A673 (cell line): Measurements from ENCODE around the gene MED28. TPM values are rescaled to one million over a fixed set of nuclear protein-coding genes. Genes with fewer than 3 reads are reported as not detected.

Source experiments
- BruUV-seq: library from RNA; stranded (reverse); fragments of 400-500 nt; replicated peaks from 2 replicates; lab custom pipeline; 2021; lab: Mats Ljungman, UMichigan
- CTCF ChIA-PET: fragments of 300-600 bp; sonication (Branson Sonifier 250); formaldehyde crosslinking; loops from one replicate; lab custom pipeline; 2022; ENCODE audit warnings: antibody characterized with exemption; lab: Charles Lee
- POLR2A ChIA-PET: fragments of 300-600 bp; sonication (Branson Sonifier 250); formaldehyde crosslinking; loops from one replicate; lab custom pipeline; 2022; ENCODE audit warnings: antibody characterized with exemption; ENCODE audit not compliant: low non-redundant PET; lab: Charles Lee
- DNase-seq: peaks from one replicate; pipeline ENCODE4 v3.0.0-alpha.2; 2015; ENCODE audit warnings: low spot score
- H3K27ac ChIP-seq: fragments of 200-600 bp; sonication (generic); 2 replicates; pipeline ENCODE4 v1.5.1; 2016; ENCODE audit warnings: mixed run types, low read depth, mild to moderate bottlenecking, mixed read lengths, antibody characterized with exemption, low read length; ENCODE audit not compliant: poor library complexity, severe bottlenecking
- H3K27me3 ChIP-seq: fragments of 200-600 bp; sonication (generic); replicated peaks from 2 replicates; pipeline ENCODE4 v1.6.1; 2017; ENCODE audit warnings: mixed run types, low read depth, mild to moderate bottlenecking, mixed read lengths, antibody characterized with exemption, low read length; ENCODE audit not compliant: insufficient read depth, poor library complexity
- H3K36me3 ChIP-seq: fragments of 200-600 bp; sonication (generic); 2 replicates; pipeline ENCODE4 v1.6.1; 2016; ENCODE audit warnings: mixed run types, mild to moderate bottlenecking, mixed read lengths, antibody characterized with exemption, low read length; ENCODE audit not compliant: insufficient read depth, poor library complexity, severe bottlenecking
- H3K4me1 ChIP-seq: fragments of 200-600 bp; sonication (generic); 2 replicates; pipeline ENCODE4 v1.6.1; 2017; ENCODE audit warnings: mixed run types, mild to moderate bottlenecking, mixed read lengths, antibody characterized with exemption, low read length; ENCODE audit not compliant: insufficient read depth, poor library complexity, severe bottlenecking
- H3K4me3 ChIP-seq: fragments of 200-600 bp; sonication (generic); 2 replicates; pipeline ENCODE4 v1.5.1; 2016; ENCODE audit warnings: low read depth, mixed run types, mild to moderate bottlenecking, mixed read lengths, low read length; ENCODE audit not compliant: poor library complexity, severe bottlenecking
- H3K9me3 ChIP-seq: fragments of 200-600 bp; sonication (generic); 2 replicates; pipeline ENCODE4 v1.6.1; 2016; ENCODE audit warnings: mixed run types, low read depth, mild to moderate bottlenecking, mixed read lengths, antibody characterized with exemption, low read length; ENCODE audit not compliant: poor library complexity, severe bottlenecking
- CTCF ChIP-seq: fragments of 300-800, 200-600 bp; sonication (generic); conservative IDR thresholded peaks from 2 replicates; pipeline ENCODE4 v1.5.1; 2017; ENCODE audit warnings: low read depth, mild to moderate bottlenecking, antibody characterized with exemption, low read length, moderate library complexity, mixed read lengths
- EZH2 ChIP-seq: fragments of 200-600 bp; sonication (generic); IDR thresholded peaks from 2 replicates; pipeline ENCODE4 v1.6.1; 2017; ENCODE audit warnings: borderline replicate concordance, low read depth, mild to moderate bottlenecking, mixed read lengths, antibody characterized with exemption, low read length; ENCODE audit not compliant: poor library complexity, severe bottlenecking
- intact Hi-C: fragments of 100-400 bp; cut with micrococcal nuclease; formaldehyde crosslinking; loops from one replicate; pipeline ENCODE4 v1.10.0; 2022; ENCODE audit not compliant: unreplicated experiment
- total RNA-seq: library from RNA; stranded (reverse); gene quantifications from 2 replicates; pipeline ENCODE4 v1.2.3, GENCODE V29; 2021

Gene MED28
- total RNA-seq, 1 experiment from 2014 or later, result 46.6 TPM

GRCh38 chr4:17646693-17647092, 32.3 kb downstream of the MED28 start:
- Histone ChIP-seq H3K27me3 (no peaks in the 10 kb centered on the region), H3K36me3 (no peaks in the 10 kb centered on the region), H3K4me3 (no peak overlapping the region), H3K4me1 (no peaks in the 10 kb centered on the region), H3K27ac (no peak overlapping the region), H3K9me3 (peaks cover 4% of the 10 kb centered on the region)
- intact Hi-C loops, result no loop called here
- TF ChIP-seq EZH2, result no peak
- TF ChIP-seq CTCF, result no peak
- no TSS peak for BruUV-seq
- POLR2A ChIA-PET, result no interaction called here
- CTCF ChIA-PET, result no interaction called here
- DNase-seq, result no peak

- CTCF ChIA-PET, result no interaction called here
These were observed 32.9 kb downstream of the MED28 start for GRCh38 chr4:17647176-17647806.

DNA sequence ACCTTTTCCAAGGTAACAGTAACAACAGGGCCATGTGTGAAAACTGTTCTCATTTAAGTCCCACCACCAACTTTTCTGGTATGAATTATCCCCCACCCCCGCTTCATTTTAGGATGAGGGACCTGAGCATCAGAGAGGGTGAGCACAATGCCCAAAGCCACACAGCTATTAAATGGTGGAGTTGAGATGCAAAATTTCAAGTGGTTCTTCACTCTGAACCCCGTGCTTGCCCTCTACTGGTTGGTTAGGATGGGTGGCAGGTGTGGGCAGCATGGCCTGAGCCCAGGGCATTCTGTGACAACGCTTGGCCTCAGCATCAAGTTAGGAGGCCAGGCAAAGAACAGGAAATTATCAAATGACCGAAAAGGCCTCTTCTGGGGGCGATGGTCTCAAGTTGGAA, 33.5 kb downstream of the MED28 start:
- no peaks in the 10 kb centered on the region for H3K36me3 ChIP-seq
- no peaks in the 10 kb centered on the region for H3K9me3 ChIP-seq
- H3K27me3 ChIP-seq, result no peaks in the 10 kb centered on the region
- BruUV-seq, result no TSS peak
- no peak for DNase-seq
- H3K27ac ChIP-seq, result no peak overlapping the region
- POLR2A ChIA-PET, result no interaction called here
- no peak for TF ChIP-seq CTCF
- TF ChIP-seq EZH2, result no peak
- no peak overlapping the region for H3K4me3 ChIP-seq
- intact Hi-C loops, result no loop called here
- H3K4me1 ChIP-seq, result no peaks in the 10 kb centered on the region
- CTCF ChIA-PET, result no interaction called here

More at GRCh38 chr4:17647176-17647806, 32.9 kb downstream of the MED28 start:
- H3K27ac ChIP-seq, result no peak overlapping the region
- TF ChIP-seq EZH2, result no peak
- no peak for TF ChIP-seq CTCF
- BruUV-seq, result no TSS peak
- POLR2A ChIA-PET, result interaction anchor here (0.6 kb wide), 1 partner anchor 22 kb away, joined by 8 read pairs; no protein-coding TSS in a partner anchor
- no peak for DNase-seq
- peaks cover 4% of the 10 kb centered on the region for H3K9me3 ChIP-seq
- no peak overlapping the region for H3K4me3 ChIP-seq
- intact Hi-C loops, result no loop called here
- H3K4me1 ChIP-seq, result no peaks in the 10 kb centered on the region
- no peaks in the 10 kb centered on the region for H3K27me3 ChIP-seq
- H3K36me3 ChIP-seq, result no peaks in the 10 kb centered on the region
